ENCODE measurements around the gene EFCAB8. TPM values are rescaled to one million over a fixed set of nuclear protein-coding genes. Genes with fewer than 3 reads are reported as not detected.

Gene EFCAB8
- total RNA-seq, 1 experiment from 2014 or later = not detected

GRCh38 chr20:32887492-32887891 lies 28.8 kb downstream of the EFCAB8 start:
- Histone ChIP-seq H3K9me2 (ENCODE audit: insufficient read depth) (no peaks in the 10 kb centered on the region), H2AFZ (no peak overlapping the region), H3K4me1 (replicated peaks; ENCODE audit: insufficient read depth) (no peaks in the 10 kb centered on the region), H3K79me2 (ENCODE audit: low read depth) (no peaks in the 10 kb centered on the region), H3K4me3 (no peak overlapping the region), H3F3A (ENCODE audit: insufficient read depth, low read depth) (no peaks in the 10 kb centered on the region), H3K4me2 (no peak overlapping the region), H3K27me3 (ENCODE audit: insufficient read depth, low read depth) (peaks cover 34% of the 10 kb centered on the region; the same call in 1 of the 2 replicates), H3K9me3 (ENCODE audit: insufficient read depth, low read depth) (no peaks in the 10 kb centered on the region), H4K20me1 (ENCODE audit: insufficient read depth) (no peaks in the 10 kb centered on the region), H3K36me3 (ENCODE audit: low read depth) (no peaks in the 10 kb centered on the region), H3K27ac (no peak overlapping the region)
- TF ChIP-seq EZH2 (IDR thresholded peaks at IDR 0.05; ENCODE audit: low read depth) (no peak), CTCF (conservative IDR thresholded peaks at IDR 0.05) (no peak)
- BruUV-seq (replicated peaks) = no TSS peak
- no peak for DNase-seq
- intact Hi-C loops (cut with micrococcal nuclease; ENCODE audit: unreplicated experiment) = no loop called here
- ChIA-PET POLR2A (ENCODE audit: unreplicated experiment) (no interaction called here), CTCF (no interaction called here)

- H3K27me3 ChIP-seq (ENCODE audit: insufficient read depth, low read depth) = peaks cover 33% of the 10 kb centered on the region; the same call in 1 of the 2 replicates
- H3K4me3 ChIP-seq = no peak overlapping the region
- no peak for DNase-seq
- no peaks in the 10 kb centered on the region for H3K36me3 ChIP-seq (ENCODE audit: low read depth)
- no TSS peak for BruUV-seq (replicated peaks)
- no peaks in the 10 kb centered on the region for H3K9me2 ChIP-seq (ENCODE audit: insufficient read depth)
- CTCF ChIA-PET = no interaction called here
- H3F3A ChIP-seq (ENCODE audit: insufficient read depth, low read depth) = no peaks in the 10 kb centered on the region
- intact Hi-C loops (cut with micrococcal nuclease; ENCODE audit: unreplicated experiment) = no loop called here
- H3K27ac ChIP-seq = no peak overlapping the region
- H3K9me3 ChIP-seq (ENCODE audit: insufficient read depth, low read depth) = no peaks in the 10 kb centered on the region
- no peak overlapping the region for H2AFZ ChIP-seq
- H3K4me1 ChIP-seq (replicated peaks; ENCODE audit: insufficient read depth) = no peaks in the 10 kb centered on the region
- no peaks in the 10 kb centered on the region for H3K79me2 ChIP-seq (ENCODE audit: low read depth)
- H3K4me2 ChIP-seq = no peak overlapping the region
- no peaks in the 10 kb centered on the region for H4K20me1 ChIP-seq (ENCODE audit: insufficient read depth)
- no peak for TF ChIP-seq CTCF (conservative IDR thresholded peaks at IDR 0.05)
- no peak for TF ChIP-seq EZH2 (IDR thresholded peaks at IDR 0.05; ENCODE audit: low read depth)
- POLR2A ChIA-PET (ENCODE audit: unreplicated experiment) = no interaction called here
These were observed 29.9 kb downstream of the EFCAB8 start for GRCh38 chr20:32888636-32889035.

GRCh38 chr20:32889281-32889680 lies 30.6 kb downstream of the EFCAB8 start:
- no TSS peak for BruUV-seq (replicated peaks)

More at GRCh38 chr20:32889281-32889680, 30.6 kb downstream of the EFCAB8 start:
- no peaks in the 10 kb centered on the region for H3K79me2 ChIP-seq (ENCODE audit: low read depth)
- H3K9me3 ChIP-seq (ENCODE audit: insufficient read depth, low read depth) = no peaks in the 10 kb centered on the region
- H3K36me3 ChIP-seq (ENCODE audit: low read depth) = no peaks in the 10 kb centered on the region
- H3K9me2 ChIP-seq (ENCODE audit: insufficient read depth) = no peaks in the 10 kb centered on the region
- peaks cover 33% of the 10 kb centered on the region; the same call in 1 of the 2 replicates for H3K27me3 ChIP-seq (ENCODE audit: insufficient read depth, low read depth)
- no peak overlapping the region for H3K4me3 ChIP-seq
- no peak overlapping the region for H3K4me2 ChIP-seq
- no peak for DNase-seq
- H2AFZ ChIP-seq = no peak overlapping the region
- H3K4me1 ChIP-seq (replicated peaks; ENCODE audit: insufficient read depth) = no peaks in the 10 kb centered on the region
- no peak for TF ChIP-seq CTCF (conservative IDR thresholded peaks at IDR 0.05)
- no peak for TF ChIP-seq EZH2 (IDR thresholded peaks at IDR 0.05; ENCODE audit: low read depth)
- no peak overlapping the region for H3K27ac ChIP-seq
- H4K20me1 ChIP-seq (ENCODE audit: insufficient read depth) = no peaks in the 10 kb centered on the region
- ChIA-PET POLR2A (ENCODE audit: unreplicated experiment) (no interaction called here), CTCF (no interaction called here)
- intact Hi-C loops (cut with micrococcal nuclease; ENCODE audit: unreplicated experiment) = no loop called here
- no peaks in the 10 kb centered on the region for H3F3A ChIP-seq (ENCODE audit: insufficient read depth, low read depth)
